Measurements from ENCODE around the gene GPR162.

DNA sequence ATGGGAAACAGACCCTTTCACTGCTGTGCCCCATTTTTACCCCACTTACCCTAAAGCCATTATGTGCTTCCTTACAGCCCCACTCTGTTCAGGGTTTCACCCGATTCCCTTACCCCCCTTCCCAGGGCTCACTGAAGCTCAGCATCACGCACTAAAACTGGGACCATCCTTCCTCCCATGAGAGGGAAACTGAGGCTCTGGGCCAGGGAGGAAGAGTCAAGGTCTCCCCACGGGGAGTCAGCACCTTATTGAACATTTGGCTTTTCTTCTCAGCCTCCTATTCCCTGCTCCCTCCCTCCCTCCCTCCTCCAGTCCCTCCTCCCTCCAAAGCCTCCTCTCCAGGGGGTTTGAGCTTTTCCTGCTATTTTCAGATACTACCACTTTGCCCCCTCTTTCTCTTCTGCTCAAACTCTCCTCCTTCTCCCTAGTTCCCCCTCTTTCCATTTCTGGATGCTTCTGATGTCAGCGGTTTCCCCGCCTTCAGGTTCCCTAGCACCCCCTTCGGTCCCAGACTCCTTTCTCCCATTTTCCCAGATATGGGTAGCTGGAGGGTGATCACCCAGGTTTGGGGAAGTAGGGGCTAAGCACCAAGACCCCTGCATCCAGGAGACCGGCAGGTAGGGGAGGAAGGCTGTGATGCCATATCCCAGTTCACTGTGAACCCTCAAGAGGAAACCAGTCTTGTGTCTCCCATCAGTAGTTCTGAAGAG is 960 bp downstream of the GPR162 start:
- TF ChIP-seq, protein P1, sequence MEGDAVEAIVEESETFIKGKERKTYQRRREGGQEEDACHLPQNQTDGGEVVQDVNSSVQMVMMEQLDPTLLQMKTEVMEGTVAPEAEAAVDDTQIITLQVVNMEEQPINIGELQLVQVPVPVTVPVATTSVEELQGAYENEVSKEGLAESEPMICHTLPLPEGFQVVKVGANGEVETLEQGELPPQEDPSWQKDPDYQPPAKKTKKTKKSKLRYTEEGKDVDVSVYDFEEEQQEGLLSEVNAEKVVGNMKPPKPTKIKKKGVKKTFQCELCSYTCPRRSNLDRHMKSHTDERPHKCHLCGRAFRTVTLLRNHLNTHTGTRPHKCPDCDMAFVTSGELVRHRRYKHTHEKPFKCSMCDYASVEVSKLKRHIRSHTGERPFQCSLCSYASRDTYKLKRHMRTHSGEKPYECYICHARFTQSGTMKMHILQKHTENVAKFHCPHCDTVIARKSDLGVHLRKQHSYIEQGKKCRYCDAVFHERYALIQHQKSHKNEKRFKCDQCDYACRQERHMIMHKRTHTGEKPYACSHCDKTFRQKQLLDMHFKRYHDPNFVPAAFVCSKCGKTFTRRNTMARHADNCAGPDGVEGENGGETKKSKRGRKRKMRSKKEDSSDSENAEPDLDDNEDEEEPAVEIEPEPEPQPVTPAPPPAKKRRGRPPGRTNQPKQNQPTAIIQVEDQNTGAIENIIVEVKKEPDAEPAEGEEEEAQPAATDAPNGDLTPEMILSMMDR (IDR thresholded peaks at IDR 0.05) = no peak
- TF ChIP-seq ZFX (IDR thresholded peaks at IDR 0.05; ENCODE audit: borderline replicate concordance) = no peak

Measured in 22Rv1 (cell line).